ENCODE measurements around the gene ZNHIT3.

Gene ZNHIT3

GRCh38 chr17:36509272-36509985, 22.9 kb downstream of the ZNHIT3 start:
- DNase-seq, result no peak

DNA sequence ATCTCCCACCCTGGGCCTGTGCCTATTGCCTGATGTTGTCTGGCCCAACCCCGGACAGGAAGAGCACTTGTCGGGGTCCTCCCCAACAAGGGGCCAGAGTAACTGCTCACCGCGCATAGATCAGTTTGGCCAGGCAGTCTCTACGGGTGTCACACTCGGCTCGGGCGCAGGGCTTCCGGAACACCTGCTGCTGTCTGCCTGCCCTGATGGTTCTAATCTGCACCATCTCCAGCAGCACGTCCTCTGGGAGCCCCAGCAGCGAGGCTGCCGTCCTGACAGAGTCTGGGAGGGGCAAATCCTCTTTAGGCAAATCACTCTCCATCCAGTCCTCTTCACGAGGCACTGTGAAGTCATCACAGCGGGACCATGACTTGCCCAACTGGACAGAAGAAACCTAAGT, 24.2 kb downstream of the ZNHIT3 start:
- no peak for DNase-seq

DNA sequence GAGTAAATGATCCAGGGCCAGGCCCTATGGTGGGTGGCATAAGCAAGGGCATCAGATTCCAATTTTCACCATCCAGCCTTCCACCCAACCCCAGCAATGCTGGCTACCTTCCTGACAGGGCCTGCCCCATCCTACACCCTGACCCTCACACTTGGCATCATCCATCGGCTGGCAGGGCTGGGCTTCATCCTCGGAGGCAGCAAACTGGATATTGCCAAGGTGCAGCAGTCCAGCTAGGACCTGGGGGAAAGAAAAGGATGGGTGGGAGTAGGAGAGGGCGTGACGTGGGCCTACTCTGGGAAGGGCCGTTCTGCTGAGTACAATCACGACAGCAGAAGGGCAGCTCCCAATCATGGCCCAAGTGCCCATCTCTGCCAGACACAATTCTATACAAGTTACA, 24.7 kb downstream of the ZNHIT3 start:
- DNase-seq, result no peak

DNA sequence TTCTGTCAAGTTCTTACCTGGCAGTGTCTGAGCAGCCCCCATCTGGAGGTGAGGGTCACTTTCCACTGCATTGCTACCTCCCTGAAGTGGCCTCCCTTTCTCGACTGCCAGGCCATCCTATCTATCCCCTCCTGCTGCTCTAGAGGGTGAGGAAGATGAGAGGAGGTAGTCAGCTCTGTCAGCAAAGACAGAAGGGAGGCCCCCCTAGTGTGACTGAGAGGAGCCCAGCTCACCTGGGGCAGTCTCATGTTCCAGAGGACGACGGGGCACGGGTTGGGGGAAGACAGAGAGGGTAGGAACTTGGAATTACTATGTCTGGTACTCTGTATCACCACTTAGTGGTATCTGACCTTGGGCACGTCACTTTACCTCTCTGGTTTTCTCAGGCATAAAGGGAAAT, 26.2 kb downstream of the ZNHIT3 start:
- no peak for DNase-seq

GRCh38 chr17:36514856-36515255, 28.4 kb downstream of the ZNHIT3 start:
- no peak for DNase-seq

- no peak for DNase-seq
Measured at GRCh38 chr17:36515837-36516236, 29.4 kb downstream of the ZNHIT3 start.

DNA sequence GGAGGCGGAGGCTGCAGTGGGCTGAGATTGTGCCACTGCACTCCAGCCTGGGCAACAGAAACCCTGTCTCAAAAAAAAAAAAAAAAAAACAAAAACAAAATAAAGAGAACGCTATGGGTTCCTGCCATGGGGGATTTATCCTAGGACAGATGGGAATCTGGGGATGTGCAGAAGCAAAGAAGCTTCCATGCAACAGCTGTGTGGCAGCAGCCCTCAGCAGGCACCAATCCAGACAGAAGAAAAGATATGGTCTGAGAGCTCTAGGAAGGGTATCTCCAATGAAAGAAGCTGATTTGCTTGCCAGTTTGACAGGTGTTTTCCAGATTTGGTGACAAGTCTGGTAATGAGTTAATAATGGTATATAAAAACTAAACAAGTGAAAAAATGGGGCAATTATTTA, 36.6 kb downstream of the ZNHIT3 start:
- no peak for DNase-seq

- DNase-seq, result no peak
Measured at GRCh38 chr17:36524428-36524876, 38.0 kb downstream of the ZNHIT3 start.

DNA sequence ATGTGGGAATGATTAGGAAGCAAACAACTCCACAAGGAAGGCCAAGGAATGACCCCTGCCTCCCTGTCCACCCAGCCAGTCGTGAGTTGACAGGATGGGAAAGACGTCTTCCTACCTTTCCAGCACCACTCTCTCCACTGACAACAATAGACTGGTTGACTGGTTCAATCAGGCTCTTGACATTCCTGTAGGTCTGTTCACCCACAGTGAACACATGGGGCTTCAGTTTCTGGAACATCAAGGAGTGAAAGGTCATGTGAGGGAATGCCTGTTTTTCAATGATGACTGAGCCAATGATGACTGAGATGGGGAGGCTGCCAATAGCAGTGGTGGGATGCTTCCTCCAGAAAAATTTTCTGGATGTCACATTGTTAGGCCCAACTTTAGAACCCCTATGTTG, 38.6 kb downstream of the ZNHIT3 start:
- DNase-seq, result no peak

DNA sequence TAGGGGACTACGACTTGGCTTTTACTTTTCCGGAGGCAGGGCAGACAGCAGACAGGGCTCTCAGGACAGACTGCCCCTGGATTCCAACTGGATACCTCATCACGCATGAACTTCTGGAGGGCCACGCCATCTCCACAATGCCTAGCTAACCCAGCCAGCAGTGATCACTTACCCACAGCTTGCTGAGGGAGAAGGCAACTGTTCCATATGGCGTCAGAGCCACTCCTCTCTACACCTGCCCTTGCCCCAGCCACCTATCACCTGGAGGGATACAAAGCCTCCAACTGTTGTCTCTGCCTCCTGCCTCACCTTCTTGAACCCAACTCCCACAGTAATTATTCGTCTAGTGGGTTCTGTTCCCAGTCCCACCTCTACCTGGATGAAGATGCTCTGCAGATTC, 39.4 kb downstream of the ZNHIT3 start:
- no peak for DNase-seq

GRCh38 chr17:36527621-36528250, 41.3 kb downstream of the ZNHIT3 start:
- DNase-seq, result no peak

GRCh38 chr17:36529121-36529520, 42.6 kb downstream of the ZNHIT3 start:
- no peak for DNase-seq

GRCh38 chr17:36532435-36532975, 46.0 kb downstream of the ZNHIT3 start:
- DNase-seq, result no peak

GRCh38 chr17:36533935-36534839, 47.7 kb downstream of the ZNHIT3 start:
- peak in 25 of 51 donors; percentile 3 to 63 (median 24) for DNase-seq

DNA sequence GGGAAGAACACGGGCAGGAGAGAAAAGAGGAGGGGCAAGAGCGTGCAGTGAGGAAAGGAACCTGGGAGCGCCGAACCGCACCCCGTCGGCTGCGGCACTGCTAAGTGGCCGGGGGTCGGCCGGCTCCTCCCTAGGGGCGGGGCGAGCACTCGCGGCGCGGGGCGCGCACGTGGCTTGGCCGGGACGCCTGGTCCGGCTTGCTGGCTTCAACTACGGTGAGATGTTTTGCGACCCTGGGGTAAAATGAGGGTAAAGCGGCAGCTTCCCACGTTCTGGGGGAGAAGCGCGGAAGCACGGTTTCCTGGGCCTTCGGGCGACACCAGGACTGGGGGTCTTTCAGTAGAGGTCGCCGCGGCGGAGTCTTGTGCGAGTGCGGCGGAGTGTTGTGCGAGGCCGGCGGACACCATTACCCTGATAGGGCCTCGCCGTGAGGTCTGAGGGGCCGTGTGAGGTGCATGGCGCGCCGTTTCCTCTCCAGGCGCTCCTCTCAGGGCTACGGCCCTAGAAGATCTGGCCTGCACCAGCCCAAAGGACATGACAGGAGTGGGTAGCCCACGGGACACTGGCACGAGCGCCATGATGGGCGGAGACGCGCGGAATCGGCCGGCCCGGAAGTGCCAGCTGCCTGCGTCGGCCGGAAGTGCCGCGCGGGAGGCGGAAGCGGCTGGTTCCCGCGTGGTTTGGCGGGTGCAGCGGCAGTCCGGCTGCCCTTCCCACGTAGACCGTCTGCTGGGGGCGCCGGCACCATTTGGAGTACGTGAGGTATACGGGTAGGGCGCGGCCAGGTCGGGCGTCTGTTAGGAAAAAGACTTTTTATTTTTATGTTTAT, 48.6 kb downstream of the ZNHIT3 start, which contains the start of the genes MYO19 and PIGW:
Gene MYO19 (minus strand): TSS at position 29 of the 829 bp plus-strand sequence. CDS start 2,330 bp downstream, outside the sequence.
Gene PIGW (plus strand): TSS at position 148 of the 829 bp plus-strand sequence. CDS start 2,115 bp downstream, outside the sequence.
- DNase-seq, result peak; percentile 41 to 91 (median 77)

GRCh38 chr17:36535669-36536081, 49.2 kb downstream of the ZNHIT3 start:
- DNase-seq, result no peak

DNA sequence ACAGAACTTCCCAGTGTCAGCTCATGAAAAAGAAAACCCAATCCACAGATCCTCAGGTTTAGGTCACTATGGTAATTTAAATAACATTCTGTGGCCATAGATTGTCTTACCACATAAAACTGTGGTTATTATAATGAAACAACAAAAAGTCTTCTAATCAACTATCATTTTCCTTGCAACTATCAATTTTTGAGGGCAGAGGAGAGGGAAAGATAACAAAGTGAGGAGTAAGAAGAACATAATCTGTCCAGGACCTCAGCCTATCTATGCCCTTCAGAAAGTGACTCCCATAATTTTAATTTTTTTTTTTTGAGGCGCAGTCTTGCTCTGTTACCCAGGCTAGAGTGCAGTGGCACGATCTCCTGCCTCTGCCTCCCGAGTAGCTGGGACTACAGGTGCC, 54.2 kb downstream of the ZNHIT3 start:
- no peak for DNase-seq

- DNase-seq, result no peak
Measured at GRCh38 chr17:36542755-36543154, 56.3 kb downstream of the ZNHIT3 start.

GRCh38 chr17:36544044-36544306, 57.5 kb downstream of the ZNHIT3 start:
- peak in 18 of 51 donors; percentile 8 to 56 (median 26) for DNase-seq

DNA sequence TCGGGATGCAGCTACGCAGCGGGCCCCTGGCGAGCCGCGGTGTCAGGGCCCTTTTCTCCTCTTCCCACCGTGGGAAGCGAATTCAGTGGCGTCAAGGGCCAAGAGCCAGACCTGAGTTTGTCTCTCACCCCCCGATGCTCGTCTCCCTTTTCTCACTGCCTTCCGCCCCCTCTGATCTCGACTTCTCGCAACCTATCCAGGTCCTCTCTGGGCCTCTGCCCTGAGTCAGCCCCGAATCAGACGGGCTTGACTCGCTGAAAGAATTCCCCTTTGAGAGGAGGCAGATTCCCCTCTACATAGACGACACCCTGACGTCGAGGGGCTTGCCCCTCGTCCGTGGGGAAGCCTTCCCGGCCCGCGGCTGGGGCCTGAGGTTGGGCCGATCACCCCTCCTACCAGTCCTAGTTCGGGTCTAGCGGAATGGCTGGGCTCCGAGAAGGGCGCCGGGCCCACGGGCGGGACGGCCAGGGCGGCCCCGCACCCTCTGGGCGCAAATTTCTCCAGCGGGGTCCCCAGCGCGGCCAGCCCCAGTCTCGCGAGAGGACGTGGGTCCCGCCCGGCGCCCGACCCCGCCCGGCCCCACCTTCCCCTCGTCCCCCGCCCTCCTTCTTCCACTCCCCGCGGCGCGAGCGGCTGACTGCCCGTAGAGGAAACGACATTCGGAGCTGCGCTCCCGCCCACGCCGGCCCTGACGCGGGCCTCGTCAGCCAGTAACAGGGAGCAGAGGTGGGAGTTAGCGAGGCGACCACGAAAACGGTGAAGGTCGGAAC, 58.0 kb downstream of the ZNHIT3 start, which contains the start of gene GGNBP2:
Gene GGNBP2 (plus strand): TSS at position 613 of the 770 bp plus-strand sequence. CDS start 806 bp downstream, outside the sequence.
- DNase-seq, result peak in 50 of 51 donors; percentile 67 to 94 (median 83)

Measured in hypothalamus (tissue), 51 donors.